ENCODE measurements around the gene VPS9D1.

Gene VPS9D1, protein sequence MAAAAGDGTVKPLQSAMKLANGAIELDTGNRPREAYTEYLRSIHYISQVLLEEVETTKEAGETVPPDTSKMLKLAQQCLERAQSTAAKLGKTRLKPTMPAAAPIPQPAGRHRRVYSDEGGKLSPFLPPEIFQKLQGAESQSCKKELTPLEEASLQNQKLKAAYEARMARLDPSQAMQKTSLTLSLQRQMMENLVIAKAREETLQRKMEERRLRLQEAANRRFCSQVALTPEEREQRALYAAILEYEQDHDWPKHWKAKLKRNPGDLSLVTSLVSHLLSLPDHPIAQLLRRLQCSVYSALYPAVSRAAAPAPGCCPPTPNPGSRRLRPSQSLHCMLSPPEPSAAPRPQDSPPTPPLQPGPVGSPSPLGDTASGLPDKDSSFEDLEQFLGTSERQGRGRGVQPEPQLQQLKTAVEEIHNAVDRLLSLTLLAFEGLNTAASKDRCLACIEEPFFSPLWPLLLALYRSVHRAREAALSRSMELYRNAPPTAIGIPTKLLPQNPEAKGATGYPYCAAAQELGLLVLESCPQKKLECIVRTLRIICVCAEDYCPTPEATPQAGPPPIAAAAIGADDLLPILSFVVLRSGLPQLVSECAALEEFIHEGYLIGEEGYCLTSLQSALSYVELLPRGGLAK

DNA sequence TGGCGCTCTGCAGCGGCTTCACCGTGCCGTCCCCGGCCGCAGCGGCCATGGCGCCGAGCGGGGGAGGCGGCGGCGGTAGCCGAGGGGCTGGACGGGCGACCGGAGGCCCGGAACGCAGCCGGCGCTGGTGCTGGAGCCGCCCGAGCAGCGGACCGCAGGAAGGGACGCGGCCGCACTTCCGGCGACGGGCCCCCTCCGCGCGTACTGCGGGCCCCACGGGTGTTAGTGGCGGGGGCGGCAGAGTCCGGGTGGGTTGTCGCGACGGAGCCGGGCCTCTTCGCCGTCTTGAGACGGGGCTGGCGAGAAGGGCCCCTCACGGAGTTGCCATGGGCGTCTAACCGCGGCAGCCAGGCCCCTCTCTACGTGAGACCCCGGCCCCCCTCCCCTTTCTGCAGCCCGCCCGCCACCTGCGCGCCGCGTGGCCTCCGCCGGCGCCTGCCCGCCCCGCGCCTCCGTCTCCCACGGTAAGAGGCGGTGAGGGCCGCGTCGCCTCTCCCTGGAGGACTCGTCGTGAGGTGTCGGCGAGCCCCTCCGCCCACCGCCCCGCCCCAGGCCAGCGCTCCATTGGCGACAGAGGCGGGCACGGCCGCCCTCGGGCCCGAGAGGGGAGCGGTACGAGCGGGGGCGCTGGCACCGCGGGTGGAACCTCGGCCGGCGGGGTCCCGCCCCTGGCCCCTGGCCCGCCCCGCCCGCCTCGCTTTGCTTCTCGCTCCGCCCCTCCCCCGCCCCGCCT lies at the start of gene VPS9D1, which contains the start of gene ZNF276:
VPS9D1 (minus strand) TSS at position 86 of the 733 bp plus-strand sequence; CDS start at position 49, 37 bp downstream.
ZNF276 (plus strand) TSS at position 725 of the 733 bp plus-strand sequence. CDS start 104 bp downstream, outside the sequence.
- peak; percentile 75 to 83 for DNase-seq

DNA sequence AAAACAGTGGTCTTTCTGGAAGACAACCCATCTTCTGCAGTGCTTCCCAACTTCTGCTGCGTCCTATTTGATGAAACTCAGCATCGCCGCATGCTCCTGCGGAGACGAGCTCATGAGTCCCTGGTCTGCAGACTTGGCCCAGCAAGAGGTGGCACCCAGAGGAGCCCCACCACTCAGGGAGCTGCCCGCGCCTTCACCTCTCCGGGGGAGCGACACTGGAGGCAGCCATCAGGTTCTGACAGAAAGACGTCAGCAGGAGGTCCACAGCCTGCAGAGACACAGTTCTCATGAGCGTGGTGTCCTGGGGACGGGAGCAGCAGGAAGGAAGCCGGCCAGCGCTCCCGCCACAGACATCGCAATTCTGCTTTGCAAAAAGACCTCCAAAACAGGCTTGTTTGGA lies 49.7 kb upstream of the VPS9D1 start:
- DNase-seq: no peak

DNA sequence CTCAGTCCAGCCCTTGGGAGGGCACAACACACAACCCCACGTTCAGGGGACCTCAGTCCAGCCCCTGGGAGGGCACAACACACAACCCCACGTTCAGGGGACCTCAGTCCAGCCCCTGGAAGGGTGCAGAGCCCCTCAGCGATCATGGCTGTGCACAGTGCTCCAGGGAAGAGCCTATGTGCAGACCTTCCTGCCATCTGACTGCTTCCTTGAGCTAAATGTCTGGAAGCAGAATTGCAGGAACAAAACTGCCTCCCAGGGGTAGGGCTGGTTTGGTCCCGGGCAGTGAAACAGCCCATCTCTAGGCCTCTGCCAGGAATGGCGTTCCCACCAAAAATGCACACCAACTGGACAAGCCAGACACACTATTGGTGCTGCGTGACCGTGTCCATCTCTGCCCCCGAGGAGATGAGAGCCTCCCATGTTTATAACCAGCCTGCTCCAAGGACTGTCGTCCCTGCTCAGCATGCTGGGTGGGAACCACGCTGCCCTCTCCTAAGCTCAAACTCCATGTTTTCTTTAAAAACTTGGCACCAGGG lies 44.7 kb upstream of the VPS9D1 start:
- DNase-seq: no peak

DNA sequence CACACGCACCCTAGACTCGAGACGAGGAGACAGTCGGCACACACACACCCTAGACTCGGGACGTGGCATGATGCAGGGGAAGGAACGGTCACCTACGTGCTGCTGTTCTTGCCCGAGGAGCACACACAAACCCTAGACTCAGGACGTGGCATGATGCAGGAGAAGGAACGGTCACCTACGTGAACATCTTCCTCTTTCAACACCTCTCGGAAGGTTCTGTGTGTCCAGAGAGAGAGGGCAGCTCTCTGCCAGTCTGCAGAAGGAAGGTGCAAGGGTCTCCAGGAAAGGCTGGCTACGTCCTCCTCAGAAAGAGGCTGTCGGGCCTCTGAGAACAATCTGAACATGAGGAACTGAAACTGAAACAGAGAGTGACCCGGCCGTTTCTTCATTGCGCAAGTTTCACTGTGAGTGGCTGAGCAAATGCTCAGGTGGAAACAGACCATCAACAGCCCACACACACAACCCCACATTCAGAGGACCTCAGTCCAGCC lies 44.1 kb upstream of the VPS9D1 start:
- no peak for DNase-seq

DNA sequence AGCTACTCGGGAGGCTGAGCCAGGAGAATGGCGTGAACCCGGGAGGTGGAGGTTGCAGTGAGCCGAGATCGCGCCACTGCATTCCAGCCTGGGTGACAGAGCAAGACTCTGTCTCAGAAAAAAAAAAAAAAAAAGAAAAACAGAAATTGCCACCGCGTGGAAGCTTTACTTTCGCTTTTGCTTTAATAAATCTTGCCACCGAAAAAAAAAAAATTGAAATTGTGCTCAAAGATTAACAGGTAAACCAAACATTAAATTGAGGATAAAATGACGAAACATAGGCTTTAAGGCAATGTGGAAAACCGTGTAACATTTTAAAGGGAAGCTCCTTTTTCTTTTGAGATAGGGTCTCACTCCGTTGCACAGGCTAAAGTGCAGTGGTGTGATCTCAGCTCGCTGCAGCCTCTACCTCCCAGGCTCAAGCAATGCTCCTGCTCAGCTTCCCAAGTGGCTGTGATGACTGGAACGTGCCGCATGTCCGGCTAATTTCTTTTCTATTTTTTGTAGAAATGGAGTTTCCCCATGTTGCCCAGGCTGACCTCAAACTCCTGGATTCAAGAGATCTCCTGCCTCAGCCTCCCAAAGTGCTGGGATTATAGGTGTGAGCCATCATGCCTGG lies 40.7 kb upstream of the VPS9D1 start:
- no peak for DNase-seq

DNA sequence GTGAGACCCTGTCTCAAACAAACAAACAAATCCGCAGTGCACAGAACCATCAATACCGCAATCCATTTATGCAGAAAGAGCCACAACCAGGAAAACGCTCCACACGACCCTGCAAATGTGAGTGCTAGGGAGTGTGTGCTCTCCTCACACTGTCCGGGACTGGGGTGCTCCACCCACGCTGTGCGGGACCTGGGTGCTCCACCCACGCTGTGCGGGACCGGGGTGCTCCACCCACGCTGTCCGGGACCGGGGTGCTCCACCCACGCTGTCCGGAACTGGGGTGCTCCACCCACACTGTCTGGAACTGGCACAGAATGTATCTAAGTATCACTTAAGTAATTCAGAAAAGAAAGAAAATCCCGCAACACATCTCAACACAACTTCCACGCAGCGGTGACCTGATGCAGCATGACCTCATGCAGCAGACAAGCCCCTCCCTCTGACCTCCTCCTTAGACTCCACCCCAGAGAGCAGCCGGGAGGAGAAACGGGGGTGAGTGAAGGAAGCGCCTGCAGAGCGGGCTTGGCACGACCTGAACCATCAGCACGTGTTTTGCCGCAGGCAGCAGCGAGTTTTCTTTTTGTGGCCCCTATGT lies 39.1 kb upstream of the VPS9D1 start:
- no peak for DNase-seq

DNA sequence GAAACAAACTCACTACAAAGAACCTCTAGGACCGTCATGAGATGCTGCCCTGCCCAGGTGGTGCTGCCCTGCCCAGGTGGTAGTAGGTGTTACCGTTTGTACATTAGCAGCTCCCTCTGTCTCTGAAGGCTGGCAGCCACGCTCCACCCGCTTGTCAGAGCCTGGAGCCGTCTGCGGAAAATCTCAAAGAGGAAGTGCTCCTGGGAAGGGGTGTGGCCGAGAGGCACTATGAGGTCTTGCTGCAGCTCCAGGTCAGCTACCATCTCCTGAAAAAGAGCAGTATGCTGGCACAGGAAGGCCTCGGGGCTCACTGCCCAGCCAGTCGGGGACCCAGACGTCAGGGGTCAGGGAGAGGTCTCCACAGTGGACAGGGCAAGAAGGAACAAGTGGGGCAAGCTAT lies 28.9 kb upstream of the VPS9D1 start:
- DNase-seq: no peak

DNA sequence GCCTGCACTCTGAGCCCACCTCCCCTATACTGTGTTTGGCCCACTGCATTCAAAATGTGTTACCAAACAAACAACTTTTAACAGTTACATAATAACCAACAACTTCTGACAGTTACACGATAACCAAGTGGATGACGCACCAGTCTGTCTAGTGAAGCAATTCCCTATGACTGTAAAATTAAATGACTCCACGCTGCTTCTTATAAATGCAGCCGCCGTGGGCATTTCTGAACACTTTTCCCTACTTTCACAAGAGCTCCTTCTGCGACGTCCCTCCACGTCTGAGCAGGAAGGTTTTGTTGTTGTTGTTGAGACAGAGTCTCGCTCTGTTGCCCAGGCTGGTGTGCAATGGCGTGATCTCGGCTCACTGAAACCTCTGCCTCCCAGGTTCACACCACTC lies 28.2 kb upstream of the VPS9D1 start:
- DNase-seq: no peak

DNA sequence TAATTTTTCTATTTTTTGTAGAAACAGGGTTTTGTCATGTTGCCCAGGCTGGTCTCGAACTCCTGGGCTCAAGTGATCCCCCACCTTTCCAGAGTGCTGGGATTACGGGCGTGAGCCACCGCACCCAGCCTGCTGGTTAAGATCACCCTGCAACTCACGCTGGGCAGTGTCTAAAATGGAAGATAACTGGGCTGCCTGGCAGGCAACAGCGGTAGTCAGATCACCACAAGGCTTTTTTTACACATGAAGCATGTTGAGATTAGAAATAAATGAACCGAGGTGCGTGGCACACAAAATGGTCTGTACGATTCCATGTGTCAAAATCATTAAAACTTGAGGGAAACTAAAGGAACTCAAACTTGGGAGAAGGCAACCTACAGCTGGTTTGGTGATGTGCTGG lies 27.4 kb upstream of the VPS9D1 start:
- DNase-seq: no peak

DNA sequence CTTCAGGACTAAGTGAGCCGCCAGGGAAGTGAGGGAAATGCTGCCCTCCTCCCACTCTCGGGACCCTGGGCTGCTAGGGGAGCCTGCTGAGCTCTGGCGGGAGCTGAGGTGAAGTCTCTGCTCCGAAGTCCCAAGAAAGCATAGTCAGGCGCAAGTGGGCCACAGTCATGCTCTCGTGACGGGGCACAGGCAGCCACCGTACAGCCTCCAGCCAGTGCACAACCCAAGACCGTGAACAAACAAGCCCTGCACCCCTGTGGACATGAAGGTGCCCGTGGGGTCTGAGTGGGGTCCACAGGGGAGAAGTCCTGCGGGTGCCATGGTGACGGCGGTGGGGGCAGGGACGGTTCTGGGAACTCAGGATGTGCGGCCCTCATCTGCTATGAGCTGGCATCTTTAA lies 25.3 kb upstream of the VPS9D1 start:
- DNase-seq: no peak

DNA sequence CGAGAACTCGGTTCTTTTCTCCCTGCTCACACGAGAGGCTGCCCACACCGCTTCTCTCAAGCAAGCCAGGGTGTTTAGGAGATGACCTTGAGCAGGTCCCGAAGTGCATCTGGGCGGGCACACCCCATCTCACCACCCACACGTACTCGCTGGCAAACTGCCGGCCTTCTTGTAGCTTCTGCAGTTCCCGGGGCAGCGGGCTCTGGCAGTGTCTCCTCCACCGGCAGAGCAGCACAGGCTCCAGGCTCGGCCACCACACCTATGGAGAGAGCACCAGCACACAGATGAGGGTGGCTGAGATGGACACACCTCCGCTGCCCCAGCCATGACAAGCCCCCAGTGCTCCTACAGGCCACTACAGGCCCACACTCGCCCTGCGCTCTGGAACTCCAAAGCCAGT lies 24.1 kb upstream of the VPS9D1 start:
- no peak for DNase-seq

DNA sequence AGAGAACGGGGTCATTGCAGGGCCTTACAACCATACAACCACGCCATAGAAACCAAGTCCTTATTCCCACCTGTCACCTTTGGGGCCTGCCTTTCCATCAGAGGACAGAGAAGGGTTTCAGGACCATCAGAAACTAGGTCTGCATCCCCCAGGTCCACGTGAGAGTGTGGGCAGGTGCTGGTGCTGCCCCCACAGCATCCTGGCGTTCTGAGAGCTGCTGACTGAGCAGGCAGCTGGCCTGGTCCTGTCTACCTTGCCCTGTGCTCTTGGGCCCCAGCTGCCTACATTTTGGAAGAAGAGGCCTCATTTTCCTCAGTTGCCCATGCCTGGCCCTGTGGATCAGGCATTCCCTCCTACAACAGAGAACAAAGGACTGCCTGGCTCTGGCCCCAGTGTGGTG lies 22.2 kb upstream of the VPS9D1 start:
- DNase-seq: no peak

DNA sequence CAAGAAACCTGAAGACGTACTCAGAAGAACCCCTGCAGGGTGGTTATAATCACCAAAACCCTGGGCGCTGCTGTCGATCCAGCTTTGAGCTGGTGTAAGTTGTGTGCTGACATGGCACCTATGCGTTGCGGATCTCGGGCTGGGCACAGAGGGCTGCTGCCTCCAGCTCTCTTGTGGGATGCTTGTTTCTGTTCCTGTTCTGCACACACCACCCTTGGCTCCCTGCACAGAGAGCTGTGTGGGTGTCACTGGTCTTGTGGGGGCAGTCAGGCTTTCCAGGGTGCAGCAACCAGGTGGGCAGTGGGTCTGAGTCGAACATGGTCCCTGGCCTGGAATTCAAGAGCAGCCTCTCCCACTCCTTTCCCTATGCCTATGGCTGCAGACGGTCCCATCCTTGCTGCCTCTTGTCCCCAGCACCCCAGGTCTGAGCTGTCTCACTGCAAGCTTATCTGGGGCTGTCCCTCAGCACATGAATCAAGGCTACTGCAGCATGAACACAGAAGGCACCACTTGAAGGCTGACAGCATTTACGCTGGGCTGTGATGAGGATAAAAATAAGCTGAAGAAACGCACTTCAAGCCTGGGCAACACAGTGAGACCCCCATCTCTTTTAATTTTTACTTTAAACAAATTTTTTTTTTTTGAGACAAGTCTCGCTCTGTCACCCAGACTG lies 20.8 kb upstream of the VPS9D1 start:
- DNase-seq: no peak

DNA sequence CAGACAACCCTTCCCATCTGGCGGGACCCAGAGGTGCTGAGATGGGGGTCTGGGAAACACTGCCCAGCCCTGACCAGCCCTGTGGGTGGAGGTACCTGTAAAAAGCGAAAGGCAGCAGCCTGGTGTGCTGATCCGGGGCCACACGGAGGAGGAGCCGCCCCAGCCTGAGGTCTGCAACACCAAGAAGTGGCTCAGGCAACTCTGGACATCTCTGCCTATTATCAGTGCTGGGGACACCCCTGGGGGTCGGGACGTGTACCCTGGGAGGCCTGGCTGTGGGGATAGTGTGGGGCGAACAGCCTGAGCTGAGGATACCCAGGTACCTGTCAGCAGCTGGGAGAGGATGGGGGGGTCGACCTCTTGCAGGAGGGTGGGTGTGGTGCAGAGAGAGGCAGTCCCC lies 18.7 kb upstream of the VPS9D1 start:
- no peak for DNase-seq

DNA sequence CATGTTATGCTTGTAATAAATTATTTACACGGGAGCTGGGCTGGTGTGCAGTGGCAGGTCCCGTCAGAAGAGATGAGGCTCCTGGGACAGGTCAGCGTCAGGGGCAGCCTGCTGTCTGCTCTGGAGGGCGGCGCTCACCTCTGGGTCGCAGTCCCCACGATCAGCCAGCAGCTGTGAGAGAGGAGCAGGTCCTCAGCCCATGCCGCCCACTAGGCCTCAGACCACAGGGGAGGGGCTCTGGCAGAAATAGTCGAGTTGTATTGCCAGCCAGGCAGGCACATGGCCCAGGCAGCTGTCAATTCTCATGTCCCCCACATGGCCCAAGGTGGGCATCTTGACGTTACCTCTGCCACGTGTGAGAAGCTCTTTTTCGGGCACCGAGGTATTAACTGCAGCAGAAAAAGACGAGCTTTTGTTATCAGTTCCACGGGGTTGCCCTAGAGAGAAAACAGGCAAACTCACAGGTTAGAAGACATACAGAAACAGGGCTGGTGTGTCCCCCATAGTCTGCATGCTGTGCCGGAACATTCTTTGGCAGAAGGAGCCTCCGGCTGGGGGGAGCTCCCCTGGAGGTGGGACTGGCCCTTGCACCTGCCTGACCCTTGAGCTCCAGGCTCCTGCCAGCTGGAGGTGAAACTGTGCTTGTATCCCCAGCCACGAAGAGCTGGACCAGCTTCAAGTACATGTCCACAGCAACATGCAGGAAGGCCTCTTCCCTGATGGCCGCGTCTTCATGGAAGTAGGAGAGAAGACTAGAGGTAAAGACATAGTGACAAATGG lies 18.0 kb upstream of the VPS9D1 start:
- DNase-seq: no peak

DNA sequence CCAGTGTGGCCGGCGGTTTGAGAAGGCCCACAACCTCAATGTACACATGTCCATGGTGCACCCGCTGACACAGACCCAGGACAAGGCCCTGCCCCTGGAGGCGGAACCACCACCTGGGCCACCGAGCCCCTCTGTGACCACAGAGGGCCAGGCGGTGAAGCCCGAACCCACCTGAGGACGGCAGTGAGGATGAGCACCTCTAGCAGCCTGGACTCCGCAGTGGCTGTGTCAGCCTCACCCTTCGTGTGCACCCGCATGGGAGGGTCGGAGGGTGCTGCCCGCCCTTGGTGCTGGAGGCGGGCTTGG lies 17.3 kb upstream of the VPS9D1 start:
- no peak for DNase-seq

DNA sequence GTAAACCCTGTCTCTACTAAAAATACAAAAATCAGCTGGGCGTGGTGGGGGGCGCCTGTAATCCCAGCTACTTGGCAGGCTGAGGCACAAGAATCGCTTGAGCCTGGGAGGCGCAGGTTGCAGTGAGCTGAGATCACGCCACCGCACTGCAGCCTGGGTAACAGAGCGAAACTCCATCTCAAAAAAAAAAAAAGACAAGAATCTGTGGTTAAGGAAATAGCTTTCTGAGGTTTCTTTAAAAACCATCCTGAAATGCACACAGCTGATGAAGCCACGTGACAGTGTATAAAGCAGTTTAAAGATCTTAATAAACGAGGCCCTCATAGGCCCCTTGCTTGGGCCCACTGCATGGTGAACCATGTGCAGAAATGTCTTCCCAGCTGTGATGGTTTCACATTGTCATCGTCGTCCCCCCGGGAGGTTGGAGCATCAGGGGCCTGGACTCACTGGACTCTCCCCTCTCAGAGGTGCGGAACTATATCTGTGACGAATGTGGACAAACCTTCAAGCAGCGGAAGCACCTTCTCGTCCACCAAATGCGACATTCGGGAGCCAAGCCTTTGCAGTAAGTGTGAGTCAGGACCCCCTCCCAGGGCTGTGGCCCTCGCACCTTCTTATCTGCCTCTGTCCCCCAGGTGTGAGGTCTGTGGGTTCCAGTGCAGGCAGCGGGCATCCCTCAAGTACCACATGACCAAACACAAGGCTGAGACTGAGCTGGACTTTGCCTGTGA lies 16.8 kb upstream of the VPS9D1 start:
- DNase-seq: no peak

DNA sequence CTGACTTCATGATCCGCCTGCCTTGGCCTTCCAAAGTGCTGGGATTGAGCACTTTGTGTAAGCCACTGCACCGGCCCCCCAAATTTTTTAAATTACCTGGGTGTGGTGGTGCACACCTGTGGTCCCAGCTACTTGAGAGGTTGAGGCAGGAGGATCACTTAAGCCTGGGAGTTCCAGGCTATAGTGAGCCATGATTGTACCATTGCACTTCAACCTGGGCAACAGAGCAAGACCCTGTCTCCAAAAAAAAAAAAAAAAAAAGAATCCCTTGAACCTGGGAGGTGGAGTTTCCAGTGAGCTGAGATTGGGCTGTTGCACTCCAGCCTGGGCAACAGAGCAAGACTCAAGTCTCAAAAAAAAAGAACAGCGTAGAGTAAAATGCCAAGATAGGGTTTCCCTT lies 15.9 kb upstream of the VPS9D1 start:
- no peak for DNase-seq

DNA sequence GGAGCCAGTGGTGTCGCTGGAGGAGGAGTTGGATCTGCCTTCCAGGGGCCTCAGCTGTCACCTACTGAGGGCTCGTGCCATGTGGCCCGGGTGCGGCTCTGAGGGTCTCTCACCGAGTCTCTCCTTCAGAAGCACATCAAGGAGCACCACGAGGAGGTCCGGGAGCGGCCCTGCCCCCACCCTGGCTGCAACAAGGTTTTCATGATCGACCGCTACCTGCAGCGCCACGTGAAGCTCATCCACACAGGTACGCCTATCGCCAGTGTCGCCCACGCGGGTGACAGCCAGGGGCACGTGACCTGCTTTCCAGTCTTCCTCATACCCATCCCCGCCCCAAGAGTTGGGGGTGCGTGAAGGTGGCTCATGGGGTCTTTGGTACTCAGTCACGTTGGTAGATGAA lies 13.1 kb upstream of the VPS9D1 start:
- DNase-seq: no peak

DNA sequence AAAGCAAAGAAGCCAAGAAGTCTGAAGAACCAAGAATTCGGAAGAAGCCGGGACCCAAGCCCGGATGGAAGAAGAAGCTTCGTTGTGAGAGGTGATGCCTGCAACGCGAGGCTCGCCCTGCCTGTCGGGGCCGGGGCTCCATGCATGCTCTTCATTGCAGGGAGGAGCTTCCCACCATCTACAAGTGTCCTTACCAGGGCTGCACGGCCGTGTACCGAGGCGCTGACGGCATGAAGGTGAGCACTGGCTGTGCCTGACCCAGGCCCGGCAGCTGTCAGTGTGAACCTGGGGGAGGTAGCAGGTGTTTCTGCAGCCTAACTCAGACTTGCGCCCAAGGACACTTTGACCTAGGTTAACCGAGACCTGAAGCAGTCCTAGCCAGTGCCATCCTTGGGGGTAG lies 12.6 kb upstream of the VPS9D1 start:
- no peak for DNase-seq

DNA sequence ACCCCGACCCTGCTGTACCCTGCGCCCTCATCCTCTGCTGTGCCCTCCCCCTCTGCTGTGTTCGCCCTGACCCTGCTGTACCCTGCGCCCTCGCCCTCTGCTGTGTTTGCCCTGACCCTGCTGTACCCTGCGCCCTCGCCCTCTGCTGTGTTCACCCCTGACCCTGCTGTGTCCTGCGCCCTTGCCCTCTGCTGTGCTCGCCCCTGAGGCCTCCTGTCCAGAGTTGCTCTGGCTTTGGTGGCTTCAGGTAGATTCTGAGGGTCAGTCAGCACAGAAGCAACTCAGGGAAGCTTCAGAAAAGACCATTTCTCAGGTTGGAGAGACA lies 12.2 kb upstream of the VPS9D1 start:
- DNase-seq: no peak

All from NCI-H524 (cell line).